ENCODE results near the gene TMCC2. TPM values are rescaled to one million over a fixed set of nuclear protein-coding genes. Genes with fewer than 3 reads are reported as not detected.

TMCC2 gene
- total and polyA plus RNA-seq, 2 of the 8 experiments (the other 6 are each of a cell fraction or from before 2014, with no cell fraction given), result 6.7 to 6.8 TPM

GRCh38 chr1:205251576-205251975, 23.8 kb downstream of the TMCC2 start (continued):
- TF ChIP-seq, protein P1, sequence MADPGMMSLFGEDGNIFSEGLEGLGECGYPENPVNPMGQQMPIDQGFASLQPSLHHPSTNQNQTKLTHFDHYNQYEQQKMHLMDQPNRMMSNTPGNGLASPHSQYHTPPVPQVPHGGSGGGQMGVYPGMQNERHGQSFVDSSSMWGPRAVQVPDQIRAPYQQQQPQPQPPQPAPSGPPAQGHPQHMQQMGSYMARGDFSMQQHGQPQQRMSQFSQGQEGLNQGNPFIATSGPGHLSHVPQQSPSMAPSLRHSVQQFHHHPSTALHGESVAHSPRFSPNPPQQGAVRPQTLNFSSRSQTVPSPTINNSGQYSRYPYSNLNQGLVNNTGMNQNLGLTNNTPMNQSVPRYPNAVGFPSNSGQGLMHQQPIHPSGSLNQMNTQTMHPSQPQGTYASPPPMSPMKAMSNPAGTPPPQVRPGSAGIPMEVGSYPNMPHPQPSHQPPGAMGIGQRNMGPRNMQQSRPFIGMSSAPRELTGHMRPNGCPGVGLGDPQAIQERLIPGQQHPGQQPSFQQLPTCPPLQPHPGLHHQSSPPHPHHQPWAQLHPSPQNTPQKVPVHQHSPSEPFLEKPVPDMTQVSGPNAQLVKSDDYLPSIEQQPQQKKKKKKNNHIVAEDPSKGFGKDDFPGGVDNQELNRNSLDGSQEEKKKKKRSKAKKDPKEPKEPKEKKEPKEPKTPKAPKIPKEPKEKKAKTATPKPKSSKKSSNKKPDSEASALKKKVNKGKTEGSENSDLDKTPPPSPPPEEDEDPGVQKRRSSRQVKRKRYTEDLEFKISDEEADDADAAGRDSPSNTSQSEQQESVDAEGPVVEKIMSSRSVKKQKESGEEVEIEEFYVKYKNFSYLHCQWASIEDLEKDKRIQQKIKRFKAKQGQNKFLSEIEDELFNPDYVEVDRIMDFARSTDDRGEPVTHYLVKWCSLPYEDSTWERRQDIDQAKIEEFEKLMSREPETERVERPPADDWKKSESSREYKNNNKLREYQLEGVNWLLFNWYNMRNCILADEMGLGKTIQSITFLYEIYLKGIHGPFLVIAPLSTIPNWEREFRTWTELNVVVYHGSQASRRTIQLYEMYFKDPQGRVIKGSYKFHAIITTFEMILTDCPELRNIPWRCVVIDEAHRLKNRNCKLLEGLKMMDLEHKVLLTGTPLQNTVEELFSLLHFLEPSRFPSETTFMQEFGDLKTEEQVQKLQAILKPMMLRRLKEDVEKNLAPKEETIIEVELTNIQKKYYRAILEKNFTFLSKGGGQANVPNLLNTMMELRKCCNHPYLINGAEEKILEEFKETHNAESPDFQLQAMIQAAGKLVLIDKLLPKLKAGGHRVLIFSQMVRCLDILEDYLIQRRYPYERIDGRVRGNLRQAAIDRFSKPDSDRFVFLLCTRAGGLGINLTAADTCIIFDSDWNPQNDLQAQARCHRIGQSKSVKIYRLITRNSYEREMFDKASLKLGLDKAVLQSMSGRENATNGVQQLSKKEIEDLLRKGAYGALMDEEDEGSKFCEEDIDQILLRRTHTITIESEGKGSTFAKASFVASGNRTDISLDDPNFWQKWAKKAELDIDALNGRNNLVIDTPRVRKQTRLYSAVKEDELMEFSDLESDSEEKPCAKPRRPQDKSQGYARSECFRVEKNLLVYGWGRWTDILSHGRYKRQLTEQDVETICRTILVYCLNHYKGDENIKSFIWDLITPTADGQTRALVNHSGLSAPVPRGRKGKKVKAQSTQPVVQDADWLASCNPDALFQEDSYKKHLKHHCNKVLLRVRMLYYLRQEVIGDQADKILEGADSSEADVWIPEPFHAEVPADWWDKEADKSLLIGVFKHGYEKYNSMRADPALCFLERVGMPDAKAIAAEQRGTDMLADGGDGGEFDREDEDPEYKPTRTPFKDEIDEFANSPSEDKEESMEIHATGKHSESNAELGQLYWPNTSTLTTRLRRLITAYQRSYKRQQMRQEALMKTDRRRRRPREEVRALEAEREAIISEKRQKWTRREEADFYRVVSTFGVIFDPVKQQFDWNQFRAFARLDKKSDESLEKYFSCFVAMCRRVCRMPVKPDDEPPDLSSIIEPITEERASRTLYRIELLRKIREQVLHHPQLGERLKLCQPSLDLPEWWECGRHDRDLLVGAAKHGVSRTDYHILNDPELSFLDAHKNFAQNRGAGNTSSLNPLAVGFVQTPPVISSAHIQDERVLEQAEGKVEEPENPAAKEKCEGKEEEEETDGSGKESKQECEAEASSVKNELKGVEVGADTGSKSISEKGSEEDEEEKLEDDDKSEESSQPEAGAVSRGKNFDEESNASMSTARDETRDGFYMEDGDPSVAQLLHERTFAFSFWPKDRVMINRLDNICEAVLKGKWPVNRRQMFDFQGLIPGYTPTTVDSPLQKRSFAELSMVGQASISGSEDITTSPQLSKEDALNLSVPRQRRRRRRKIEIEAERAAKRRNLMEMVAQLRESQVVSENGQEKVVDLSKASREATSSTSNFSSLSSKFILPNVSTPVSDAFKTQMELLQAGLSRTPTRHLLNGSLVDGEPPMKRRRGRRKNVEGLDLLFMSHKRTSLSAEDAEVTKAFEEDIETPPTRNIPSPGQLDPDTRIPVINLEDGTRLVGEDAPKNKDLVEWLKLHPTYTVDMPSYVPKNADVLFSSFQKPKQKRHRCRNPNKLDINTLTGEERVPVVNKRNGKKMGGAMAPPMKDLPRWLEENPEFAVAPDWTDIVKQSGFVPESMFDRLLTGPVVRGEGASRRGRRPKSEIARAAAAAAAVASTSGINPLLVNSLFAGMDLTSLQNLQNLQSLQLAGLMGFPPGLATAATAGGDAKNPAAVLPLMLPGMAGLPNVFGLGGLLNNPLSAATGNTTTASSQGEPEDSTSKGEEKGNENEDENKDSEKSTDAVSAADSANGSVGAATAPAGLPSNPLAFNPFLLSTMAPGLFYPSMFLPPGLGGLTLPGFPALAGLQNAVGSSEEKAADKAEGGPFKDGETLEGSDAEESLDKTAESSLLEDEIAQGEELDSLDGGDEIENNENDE (IDR thresholded peaks at IDR 0.05; ENCODE audit: insufficient replicate concordance, low read length), result no peak
- TF ChIP-seq TEAD4 (IDR thresholded peaks at IDR 0.05; ENCODE audit: low read depth, low read length) (no peak), RFX5 (IDR thresholded peaks at IDR 0.05; ENCODE audit: borderline replicate concordance, low read depth, low read length) (no peak), TAF1 (IDR thresholded peaks at IDR 0.05; ENCODE audit: low read depth, low read length) (no peak), SP1 (IDR thresholded peaks at IDR 0.05; ENCODE audit: low read depth, low read length) (no peak), SP2 (IDR thresholded peaks at IDR 0.05; ENCODE audit: low read length) (no peak), CHD1 (IDR thresholded peaks at IDR 0.05; ENCODE audit: low read depth, low read length) (no peak), RNF2 (IDR thresholded peaks at IDR 0.05; ENCODE audit: borderline replicate concordance, low read depth, low read length, missing control alignments, poor library complexity, severe bottlenecking) (no peak), ZNF274 (IDR thresholded peaks at IDR 0.05; ENCODE audit: borderline replicate concordance, extremely low read depth, low read length) (no peak)

Data from H1 (cell line).